IgD-negative memory B cell (primary cell): ENCODE data around the gene CHERP. TPM values are rescaled to one million over a fixed set of nuclear protein-coding genes. Genes with fewer than 3 reads are reported as not detected.
"Not testable (repeated sequence)": the region's sequence is repeated elsewhere in the genome, so short reads cannot be mapped to it uniquely, and the experiment has no call there.

Source experiments
- H3K27ac Mint-ChIP-seq, 3 donors: one replicate each; pipeline ENCODE4 v1.8.0; 2020 to 2022; ENCODE audit warnings: mild to moderate bottlenecking in 3 of 3, mixed read lengths in 3 of 3, moderate library complexity in 1 of 3
- H3K27me3 Mint-ChIP-seq: one replicate; pipeline ENCODE4 v1.8.0; 2021; ENCODE audit warnings: mixed read lengths
- H3K36me3 Mint-ChIP-seq: one replicate; pipeline ENCODE4 v1.8.0; 2020; ENCODE audit warnings: mild to moderate bottlenecking, mixed read lengths
- H3K4me1 Mint-ChIP-seq, 3 donors: one replicate each; pipeline ENCODE4 v1.8.0; 2020 to 2022; ENCODE audit warnings: mixed read lengths in 3 of 3, mild to moderate bottlenecking in 1 of 3
- H3K4me3 Mint-ChIP-seq, 4 donors: one replicate each; pipeline ENCODE4 v1.8.0; 2020 to 2022; ENCODE audit warnings: mild to moderate bottlenecking in 4 of 4, mixed read lengths in 4 of 4, moderate library complexity in 3 of 4
- H3K9me3 Mint-ChIP-seq, 3 donors: one replicate each; pipeline ENCODE4 v1.8.0; 2020 to 2021; ENCODE audit warnings: mixed read lengths in 3 of 3, mild to moderate bottlenecking in 1 of 3
- polyA plus RNA-seq: library from polyadenylated mRNA; unstranded; fragments of 300-500 nt; fragmentation: Illumina TruSeq; gene quantifications from one replicate; pipeline ENCODE4 v1.2.3, GENCODE V29; 2021

CHERP gene
- polyA plus RNA-seq, 1 donor from 2014 or later: 25.8 TPM

DNA sequence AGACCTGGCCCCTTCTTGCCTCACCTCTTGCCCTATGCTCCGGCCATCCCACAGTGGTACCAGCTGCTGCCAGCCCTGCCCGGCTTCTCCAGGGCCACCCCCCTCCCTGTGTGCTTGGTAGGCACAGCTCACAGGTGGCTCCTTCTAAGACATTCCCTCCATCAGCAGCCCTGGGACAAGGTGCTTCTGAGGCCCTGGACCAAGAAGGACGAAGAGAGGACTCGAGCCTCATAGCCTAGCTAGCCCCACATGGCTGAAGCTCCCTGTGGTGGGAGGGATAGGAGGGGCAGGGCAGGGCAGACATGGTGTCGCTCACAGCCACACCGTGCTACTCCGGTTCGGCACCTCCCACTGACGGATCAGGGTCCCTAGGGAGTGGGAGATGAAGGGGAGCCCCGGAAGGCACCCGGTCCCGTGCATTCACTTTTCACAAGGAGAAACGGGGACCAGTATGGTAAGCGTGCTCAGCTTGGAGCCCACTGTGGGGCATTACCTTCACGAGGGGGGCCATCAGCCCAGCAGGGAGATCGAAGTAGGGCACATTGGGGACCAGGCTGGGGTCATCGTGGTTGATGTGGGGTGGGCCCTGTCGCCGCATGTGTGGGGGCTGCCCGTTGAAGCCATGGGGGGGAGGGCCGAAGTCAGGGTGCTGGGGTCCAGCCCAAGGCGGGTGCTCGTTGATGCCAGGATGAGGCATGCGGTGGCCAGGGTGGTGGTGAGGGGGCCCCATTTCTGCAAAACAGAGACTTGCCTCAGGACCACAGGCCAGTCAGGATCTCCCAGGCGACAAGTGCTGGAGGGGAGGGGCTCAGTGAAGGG, 19.5 kb downstream of the CHERP start:
- no peak overlapping the region for H3K4me3 Mint-ChIP-seq
- H3K4me1 Mint-ChIP-seq: no peaks in the 10 kb centered on the region
- no peaks in the 10 kb centered on the region for H3K9me3 Mint-ChIP-seq
- no peaks in the 10 kb centered on the region for H3K27me3 Mint-ChIP-seq
- H3K36me3 Mint-ChIP-seq: peaks cover 4% of the 10 kb centered on the region
- H3K27ac Mint-ChIP-seq: no peak overlapping the region

DNA sequence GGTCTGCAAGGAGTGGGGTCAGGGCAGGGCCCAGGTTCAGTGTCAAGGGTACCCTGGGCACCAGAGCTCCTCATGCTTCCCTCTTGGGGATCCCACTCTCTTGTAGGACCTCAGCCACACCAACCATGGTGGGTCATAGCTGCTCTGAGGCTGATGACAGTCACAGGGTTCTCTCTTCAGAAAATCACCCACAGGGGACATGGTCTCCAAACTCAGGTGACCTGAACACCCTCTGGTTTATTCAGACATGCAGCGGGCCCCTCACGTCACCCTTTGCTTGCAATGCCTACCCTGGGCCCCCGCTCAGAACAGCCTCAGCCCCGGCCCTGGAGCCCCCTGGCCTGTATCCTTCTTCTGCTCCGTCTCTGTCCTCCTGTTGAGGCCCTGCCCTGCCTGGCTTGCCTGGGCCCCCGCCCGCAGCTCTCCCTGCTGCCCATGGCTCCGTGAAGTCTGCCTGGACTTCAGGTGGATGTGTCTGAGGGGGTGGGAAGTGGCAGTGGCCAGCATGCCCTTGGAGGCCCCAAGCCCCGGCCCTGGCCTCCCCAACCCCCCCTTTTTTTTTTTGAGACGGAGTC, 20.4 kb downstream of the CHERP start:
- Mint-ChIP-seq H3K9me3 (no peaks in the 10 kb centered on the region), H3K27ac (no peak overlapping the region), H3K36me3 (peaks cover 4% of the 10 kb centered on the region), H3K4me3 (no peak overlapping the region), H3K4me1 (no peaks in the 10 kb centered on the region), H3K27me3 (no peaks in the 10 kb centered on the region)

DNA sequence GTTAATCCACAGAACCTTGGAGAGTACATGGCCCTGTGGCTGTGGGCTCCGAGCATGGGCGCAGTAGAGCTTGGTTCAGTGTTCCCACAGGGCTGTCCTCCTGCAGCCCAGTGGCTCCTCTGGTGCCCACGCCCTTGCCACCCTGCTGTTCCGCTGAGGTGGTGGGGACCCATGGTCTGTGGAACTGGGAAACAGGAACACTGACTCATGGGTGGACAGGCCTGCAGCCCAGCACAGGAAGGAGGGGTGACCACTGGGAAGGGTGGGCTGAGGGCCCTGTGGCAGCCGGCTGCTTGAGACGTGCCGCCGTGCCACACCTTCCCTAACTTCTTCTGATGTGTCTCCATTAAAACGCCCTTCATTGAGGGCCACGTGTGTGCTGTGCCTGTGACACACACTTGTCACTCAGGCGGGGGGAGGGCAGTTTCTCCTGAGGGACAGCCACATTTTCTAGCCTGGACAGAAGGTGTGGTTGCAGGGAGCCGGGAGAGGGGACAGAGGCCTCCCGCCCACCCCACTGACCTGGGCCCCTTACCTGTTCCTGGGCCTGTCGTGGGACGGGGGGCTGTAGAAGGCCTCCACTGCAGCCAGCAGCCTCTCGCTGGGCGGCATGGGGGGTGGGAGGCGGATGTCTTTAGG, 21.1 kb downstream of the CHERP start:
- Mint-ChIP-seq H3K36me3 (peaks cover 4% of the 10 kb centered on the region), H3K27ac (no peak overlapping the region), H3K27me3 (no peaks in the 10 kb centered on the region), H3K4me1 (no peaks in the 10 kb centered on the region), H3K4me3 (no peak overlapping the region), H3K9me3 (no peaks in the 10 kb centered on the region)

DNA sequence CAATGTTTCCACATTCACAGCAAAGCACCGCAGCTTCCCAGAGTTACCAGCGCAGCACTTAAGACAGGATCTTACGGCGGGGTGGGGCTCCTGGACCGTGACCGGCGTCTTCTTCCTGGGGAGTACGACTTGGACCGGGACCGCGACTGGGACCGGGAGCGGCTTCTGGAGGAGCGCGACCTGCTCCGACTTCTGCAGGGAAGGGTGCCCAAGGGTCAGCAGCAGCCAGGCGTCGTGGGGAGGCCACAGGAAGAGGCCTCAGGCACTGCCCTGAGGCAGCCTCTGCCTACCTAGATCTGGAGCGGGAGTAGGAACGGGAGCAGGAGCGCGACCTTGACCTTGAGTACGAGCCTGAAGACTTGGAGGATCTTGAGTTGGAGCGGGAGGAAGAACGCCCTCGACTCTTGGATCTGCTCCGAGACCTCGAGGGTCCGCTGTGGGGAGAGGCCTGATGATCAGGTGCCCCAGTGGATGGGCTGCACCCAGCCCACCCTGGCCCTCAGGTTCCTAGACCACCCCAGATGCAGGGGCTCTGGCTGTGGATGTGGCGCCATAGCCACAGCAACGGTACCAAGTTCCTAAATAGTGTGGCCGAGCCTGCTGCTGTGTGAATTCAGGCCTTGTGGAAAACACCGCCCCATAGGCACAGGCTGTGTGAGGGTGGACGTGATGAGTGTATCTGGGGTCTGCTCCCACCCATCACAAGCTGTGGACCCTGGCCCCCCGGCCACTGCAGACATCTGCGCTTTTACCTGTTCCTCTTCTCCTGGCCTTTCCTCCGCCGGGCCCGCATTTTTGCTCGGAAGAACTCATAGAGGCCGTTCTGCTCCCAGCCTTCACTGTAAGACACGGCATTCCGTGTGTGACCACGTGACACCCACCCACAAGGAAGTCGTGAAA, 21.9 kb downstream of the CHERP start:
- Mint-ChIP-seq H3K27me3 (no peaks in the 10 kb centered on the region), H3K9me3 (no peaks in the 10 kb centered on the region), H3K4me1 (no peaks in the 10 kb centered on the region), H3K4me3 (peak overlapping the region in 1 of 4 donors; percentile 52), H3K36me3 (peaks cover 4% of the 10 kb centered on the region), H3K27ac (peak overlapping the region in 1 of 3 donors; percentile 64)

DNA sequence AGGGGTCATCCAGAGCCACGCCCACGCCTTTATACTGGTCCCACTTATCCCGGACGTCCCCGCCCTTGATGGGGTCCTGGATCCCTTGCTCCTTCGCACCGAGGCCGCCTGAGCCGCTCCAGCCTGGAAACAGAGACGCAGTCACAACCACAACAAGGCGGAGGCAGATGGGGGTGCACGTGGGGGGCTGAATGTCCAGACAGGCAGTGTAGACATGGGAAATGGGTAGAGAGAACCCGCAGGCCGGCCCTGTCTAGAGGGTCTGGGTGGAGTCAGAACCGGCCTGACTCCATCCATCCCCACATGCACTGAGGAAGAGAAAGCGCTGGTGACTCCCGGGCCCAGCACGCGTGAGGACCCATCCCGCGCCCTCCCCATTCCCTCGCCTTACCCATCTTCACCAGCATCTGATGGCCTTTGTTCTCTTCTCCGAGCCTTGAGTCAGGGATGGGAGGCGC, 23.0 kb downstream of the CHERP start:
- Mint-ChIP-seq H3K4me1 (no peaks in the 10 kb centered on the region), H3K36me3 (peaks cover 4% of the 10 kb centered on the region), H3K27ac (peak overlapping the region in 1 of 3 donors; percentile 64), H3K4me3 (peak overlapping the region in 1 of 4 donors; percentile 49), H3K9me3 (no peaks in the 10 kb centered on the region), H3K27me3 (no peaks in the 10 kb centered on the region)

DNA sequence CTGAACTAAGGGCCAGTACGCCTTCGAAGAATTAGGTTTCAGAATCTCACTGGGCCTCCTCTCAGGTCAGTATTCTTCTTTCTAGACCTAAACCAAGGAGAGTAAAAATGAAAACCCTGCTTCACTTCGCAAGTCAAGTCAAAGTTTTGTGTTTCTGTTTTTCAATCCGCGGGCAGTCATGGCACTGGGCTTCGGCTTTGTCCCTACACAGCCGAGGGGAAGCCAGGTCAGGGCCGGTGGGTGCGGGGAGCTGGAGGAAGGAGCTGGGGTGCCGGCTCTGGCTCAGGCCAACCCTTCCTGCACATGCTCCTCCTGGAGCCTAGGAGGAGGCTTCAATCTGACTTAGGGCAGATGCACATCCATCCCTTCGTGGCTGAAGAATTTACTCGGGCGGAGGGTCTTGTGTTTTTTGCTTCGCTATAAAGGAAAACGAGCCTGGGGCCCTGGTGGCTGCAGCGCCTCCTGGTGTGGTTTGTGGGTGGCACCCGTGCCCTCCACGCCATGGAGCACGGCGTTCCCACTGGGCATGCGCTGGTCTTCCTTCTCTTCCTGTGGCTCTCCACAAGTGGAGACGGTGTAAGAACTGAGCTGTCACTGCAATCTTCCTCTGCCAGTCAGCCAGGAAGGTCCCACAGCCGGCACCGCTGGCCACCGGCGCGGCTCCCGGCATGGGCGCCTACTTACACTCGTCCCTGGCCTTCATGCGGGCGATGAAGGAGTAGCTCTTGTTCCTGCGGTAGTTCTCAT, 23.6 kb downstream of the CHERP start:
- Mint-ChIP-seq H3K27ac (peak overlapping the region in 1 of 3 donors; percentile 37), H3K4me3 (no peak overlapping the region), H3K36me3 (peaks cover 2% of the 10 kb centered on the region)

DNA sequence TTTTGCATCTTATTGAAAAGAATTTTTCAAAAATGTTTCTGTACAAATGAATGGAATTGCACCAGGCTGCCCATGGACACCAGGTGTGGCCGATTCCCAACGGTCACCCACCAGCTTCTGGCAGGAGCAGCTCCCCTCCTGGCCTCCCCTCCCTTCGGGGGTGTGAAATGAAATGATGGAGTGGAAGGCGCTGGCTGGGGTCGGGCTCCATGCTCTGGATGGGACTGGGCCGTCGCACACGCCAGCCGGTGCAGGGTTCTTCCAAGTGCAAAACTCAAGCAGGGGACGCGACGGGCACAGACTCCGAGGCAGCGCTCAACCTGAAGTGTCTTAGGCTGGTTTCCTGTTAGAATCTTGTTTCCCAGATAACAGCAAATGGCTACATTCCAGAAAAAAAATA, 24.2 kb downstream of the CHERP start:
- no peaks in the 10 kb centered on the region for H3K27me3 Mint-ChIP-seq
- no peaks in the 10 kb centered on the region for H3K4me1 Mint-ChIP-seq
- H3K36me3 Mint-ChIP-seq: peaks cover 2% of the 10 kb centered on the region
- peak overlapping the region in 1 of 4 donors; percentile 44 for H3K4me3 Mint-ChIP-seq
- peak overlapping the region in 1 of 3 donors; percentile 37 for H3K27ac Mint-ChIP-seq
- H3K9me3 Mint-ChIP-seq: no peaks in the 10 kb centered on the region

More for the DNA sequence above, 23.6 kb downstream of the CHERP start:
- H3K4me1 Mint-ChIP-seq: no peaks in the 10 kb centered on the region
- H3K27me3 Mint-ChIP-seq: no peaks in the 10 kb centered on the region
- H3K9me3 Mint-ChIP-seq: no peaks in the 10 kb centered on the region

DNA sequence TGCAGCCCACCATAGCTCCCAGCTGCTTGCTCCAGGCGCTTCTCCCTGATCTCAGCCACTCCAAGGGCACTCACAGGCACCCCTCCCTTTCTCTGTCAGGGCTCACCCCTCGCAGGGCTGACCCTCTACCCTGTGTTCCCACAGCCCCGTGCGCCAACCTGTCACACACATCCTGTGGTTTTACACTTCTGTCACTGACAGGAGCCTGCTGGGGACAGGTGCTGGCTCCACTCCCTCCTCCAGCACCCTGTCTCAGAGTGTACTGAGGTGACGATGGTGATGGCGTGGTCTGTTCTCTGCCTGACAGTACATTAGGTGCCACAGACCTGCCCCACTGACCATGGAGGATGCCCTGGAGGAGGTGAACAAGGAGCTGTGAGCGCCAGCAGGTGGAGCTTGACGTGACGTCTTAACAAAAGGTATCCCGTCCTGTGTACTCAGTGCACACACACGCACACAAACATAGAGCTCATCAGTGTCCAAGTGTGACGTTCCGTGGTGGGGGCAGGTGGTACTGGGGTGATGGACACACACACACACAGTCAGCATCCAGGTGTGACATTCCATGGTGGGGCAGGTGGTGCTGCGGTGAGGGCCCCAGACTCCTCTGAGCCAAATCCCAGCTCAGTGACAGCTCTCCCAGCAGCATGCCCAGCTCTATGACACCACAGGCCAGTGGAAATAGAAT, 25.2 kb downstream of the CHERP start:
- H3K9me3 Mint-ChIP-seq: no peaks in the 10 kb centered on the region

DNA sequence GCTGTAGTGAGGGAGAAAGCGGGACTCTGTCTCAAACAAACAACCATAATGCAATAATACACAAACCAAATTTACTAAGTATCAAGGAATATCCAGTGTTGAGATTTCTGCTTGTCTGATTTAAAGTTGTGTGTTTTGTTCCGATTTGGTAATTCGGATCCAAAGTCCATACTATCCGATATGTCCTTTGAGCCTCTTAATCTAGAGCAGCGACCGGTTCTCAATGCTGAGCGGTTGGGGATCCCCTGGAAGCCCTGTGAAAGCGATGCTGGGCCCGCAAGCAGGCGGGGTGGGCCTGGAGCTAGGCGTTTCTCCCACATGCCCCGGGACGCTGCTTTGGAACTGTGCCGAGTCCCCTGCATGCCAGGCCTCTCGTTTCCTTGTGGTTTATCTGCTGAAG, 25.9 kb downstream of the CHERP start:
- no peaks in the 10 kb centered on the region for H3K27me3 Mint-ChIP-seq
- no peaks in the 10 kb centered on the region for H3K9me3 Mint-ChIP-seq
- peaks cover 2% of the 10 kb centered on the region for H3K36me3 Mint-ChIP-seq
- no peak overlapping the region for H3K27ac Mint-ChIP-seq
- H3K4me1 Mint-ChIP-seq: no peaks in the 10 kb centered on the region
- H3K4me3 Mint-ChIP-seq: no peak overlapping the region

More for the DNA sequence above, 25.2 kb downstream of the CHERP start:
- peak overlapping the region in 1 of 3 donors; percentile 32 for H3K27ac Mint-ChIP-seq
- no peak overlapping the region for H3K4me3 Mint-ChIP-seq
- H3K27me3 Mint-ChIP-seq: no peaks in the 10 kb centered on the region
- no peaks in the 10 kb centered on the region for H3K4me1 Mint-ChIP-seq
- H3K36me3 Mint-ChIP-seq: peaks cover 2% of the 10 kb centered on the region

DNA sequence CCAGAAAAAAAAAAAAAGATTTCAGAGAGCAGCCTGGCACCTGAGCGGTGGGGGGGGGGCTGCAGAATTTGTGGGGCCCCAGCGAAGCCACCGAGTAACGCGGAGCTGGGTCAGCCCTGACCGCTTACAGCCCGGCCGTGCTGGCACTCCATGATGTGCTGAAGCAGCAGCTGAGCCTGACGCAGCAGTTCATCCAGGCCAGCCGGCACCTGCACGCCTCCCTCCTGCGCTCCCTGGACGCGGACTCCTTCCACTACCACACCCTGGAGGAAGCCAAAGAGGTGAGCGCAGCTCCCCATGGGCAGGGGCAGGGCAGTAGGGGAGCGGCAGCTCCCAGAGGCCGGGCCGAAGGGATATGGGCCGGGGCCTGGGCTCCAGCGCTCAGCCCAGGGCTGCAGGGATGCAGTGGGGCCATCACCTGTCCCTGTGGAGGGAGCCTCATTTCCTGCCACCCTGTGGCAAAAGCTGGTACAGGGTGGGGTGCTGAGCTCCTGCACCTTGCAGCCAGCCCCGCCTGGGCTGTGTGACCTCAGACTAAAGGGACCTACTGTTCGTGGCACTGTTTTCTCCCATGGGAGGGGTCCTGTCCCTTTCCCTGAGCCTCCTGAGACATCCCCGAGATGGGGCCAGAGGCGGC, 27.7 kb downstream of the CHERP start:
- H3K4me1 Mint-ChIP-seq: no peaks in the 10 kb centered on the region
- H3K36me3 Mint-ChIP-seq: peaks cover 2% of the 10 kb centered on the region
- H3K27ac Mint-ChIP-seq: no peak overlapping the region
- H3K4me3 Mint-ChIP-seq: no peak overlapping the region
- no peaks in the 10 kb centered on the region for H3K9me3 Mint-ChIP-seq
- no peaks in the 10 kb centered on the region for H3K27me3 Mint-ChIP-seq

DNA sequence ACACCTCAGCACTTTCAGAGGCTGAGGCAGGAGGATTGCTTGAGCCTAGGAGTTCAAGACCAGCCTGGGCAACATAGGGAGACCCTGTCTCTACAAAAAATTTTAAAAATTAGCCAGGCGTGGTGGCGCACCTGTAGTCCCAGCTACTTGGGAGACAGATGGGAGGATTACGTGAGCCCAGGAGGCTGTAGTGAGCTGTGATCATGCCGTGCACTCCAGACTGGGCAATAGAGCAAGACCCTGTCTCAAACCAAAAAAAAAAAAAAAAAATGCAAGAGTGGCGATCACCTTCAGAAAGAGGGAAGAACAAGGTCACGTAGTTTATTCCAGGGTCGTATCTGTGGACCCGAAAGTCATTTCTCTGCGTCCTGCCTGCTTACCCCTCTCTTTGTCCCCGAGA, 29.6 kb downstream of the CHERP start:
- not testable (repeated sequence) for H3K27me3 Mint-ChIP-seq, H3K36me3 Mint-ChIP-seq, H3K9me3 Mint-ChIP-seq, H3K4me1 Mint-ChIP-seq, H3K27ac Mint-ChIP-seq, H3K4me3 Mint-ChIP-seq

DNA sequence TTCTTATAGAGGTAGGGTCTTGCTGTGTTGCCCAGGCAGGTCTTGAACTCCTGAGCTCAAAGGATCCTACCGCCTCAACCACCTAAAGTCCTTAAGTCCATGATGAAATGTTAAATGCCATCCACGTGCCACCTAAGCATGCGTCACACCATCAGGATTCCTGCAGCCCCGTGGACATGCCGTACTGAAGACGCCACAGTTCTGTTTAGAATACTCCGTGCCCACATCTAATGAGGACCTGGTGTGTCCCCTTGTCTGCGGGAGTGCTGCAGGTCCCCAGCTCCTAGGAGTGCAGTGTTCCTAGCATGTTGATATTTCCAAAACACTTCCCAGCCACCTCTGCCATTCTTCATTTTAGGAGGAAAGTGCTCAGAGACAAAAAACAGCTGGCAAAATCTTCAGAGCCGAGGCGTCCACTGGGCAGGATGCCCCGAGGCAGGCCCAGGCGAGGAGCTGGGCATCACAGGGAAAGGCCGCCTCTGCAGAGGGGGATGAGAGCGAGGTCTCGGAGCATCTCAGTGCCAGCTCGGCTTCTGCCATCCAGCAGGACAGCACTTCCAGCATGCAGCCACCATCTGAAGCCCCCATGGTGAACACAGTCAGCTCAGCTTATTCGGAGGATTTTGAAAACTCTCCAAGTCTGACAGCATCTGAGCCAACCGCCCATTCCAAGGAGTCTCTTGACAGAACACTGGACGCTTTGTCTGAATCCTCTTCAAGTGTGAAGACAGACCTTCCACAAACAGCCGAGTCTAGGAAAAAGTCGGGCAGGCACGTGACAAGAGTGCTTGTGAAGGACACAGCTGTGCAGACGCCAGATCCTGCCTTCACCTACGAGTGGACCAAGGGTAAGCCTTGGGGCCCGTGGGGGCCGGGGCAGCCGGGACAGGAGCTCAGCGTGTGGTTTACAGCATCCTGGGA, 32.8 kb downstream of the CHERP start:
- no peaks in the 10 kb centered on the region for H3K27me3 Mint-ChIP-seq
- H3K4me1 Mint-ChIP-seq: no peaks in the 10 kb centered on the region
- no peak overlapping the region for H3K27ac Mint-ChIP-seq
- no peaks in the 10 kb centered on the region for H3K9me3 Mint-ChIP-seq
- no peaks in the 10 kb centered on the region for H3K36me3 Mint-ChIP-seq
- no peak overlapping the region for H3K4me3 Mint-ChIP-seq

DNA sequence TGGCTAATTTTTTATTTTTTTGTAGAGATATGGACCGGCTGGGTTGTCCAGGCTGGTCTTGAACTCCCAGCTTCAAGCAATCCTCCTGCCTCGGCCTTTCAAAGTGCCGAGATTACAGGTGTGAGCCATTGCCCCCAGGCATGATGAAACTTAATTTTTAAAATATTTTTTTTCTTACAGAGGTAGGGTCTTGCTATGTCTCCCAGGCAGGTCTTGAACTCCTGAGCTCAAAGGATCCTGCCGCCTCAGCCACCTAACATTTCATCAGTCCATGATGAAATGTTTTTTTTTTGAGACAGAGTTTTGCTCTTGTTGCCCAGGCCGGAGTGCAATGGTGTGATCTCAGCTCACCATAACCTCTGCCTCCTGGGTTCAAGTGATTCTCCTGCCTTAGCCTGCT, 33.7 kb downstream of the CHERP start:
- no peaks in the 10 kb centered on the region for H3K27me3 Mint-ChIP-seq
- H3K4me1 Mint-ChIP-seq: no peaks in the 10 kb centered on the region
- H3K4me3 Mint-ChIP-seq: no peak overlapping the region
- H3K36me3 Mint-ChIP-seq: no peaks in the 10 kb centered on the region
- no peak overlapping the region for H3K27ac Mint-ChIP-seq
- H3K9me3 Mint-ChIP-seq: no peaks in the 10 kb centered on the region
